Activated naive CD8-positive, alpha-beta T cell treated with anti-CD3 and anti-CD28 coated beads for 36 hours (primary cell): Measurements from ENCODE around the gene ODAD3. TPM values are rescaled to one million over a fixed set of nuclear protein-coding genes. Genes with fewer than 3 reads are reported as not detected.
"Not testable (repeated sequence)": the region's sequence is repeated elsewhere in the genome, so short reads cannot be mapped to it uniquely, and the experiment has no call there.

Experiments used
- DNase-seq: peaks from one replicate; pipeline ENCODE4 v3.0.0; 2021
- H3K27ac Mint-ChIP-seq: one replicate; pipeline ENCODE4 v1.8.0; 2022; ENCODE audit warnings: mild to moderate bottlenecking, moderate library complexity, mixed read lengths
- H3K27me3 Mint-ChIP-seq: one replicate; pipeline ENCODE4 v1.8.0; 2022; ENCODE audit warnings: mild to moderate bottlenecking, mixed read lengths
- H3K36me3 Mint-ChIP-seq: one replicate; pipeline ENCODE4 v1.8.0; 2021; ENCODE audit warnings: mild to moderate bottlenecking, mixed read lengths
- H3K4me1 Mint-ChIP-seq: one replicate; pipeline ENCODE4 v1.8.0; 2021; ENCODE audit warnings: mixed read lengths
- H3K4me3 Mint-ChIP-seq: one replicate; pipeline ENCODE4 v1.8.0; 2022; ENCODE audit warnings: mild to moderate bottlenecking, moderate library complexity, mixed read lengths
- H3K9me3 Mint-ChIP-seq: one replicate; pipeline ENCODE4 v1.8.0; 2022; ENCODE audit warnings: mixed read lengths
- total RNA-seq, 2 experiments: library from RNA; stranded (reverse); gene quantifications; one replicate each; pipeline ENCODE4 v1.2.3, GENCODE V29; 2021

Gene ODAD3
- total RNA-seq, 2 experiments from 2014 or later: 0.27 to 0.32 TPM

GRCh38 chr19:11408591-11408990, 26.3 kb downstream of the ODAD3 start:
- no peaks in the 10 kb centered on the region for H3K9me3 Mint-ChIP-seq
- H3K36me3 Mint-ChIP-seq: no peaks in the 10 kb centered on the region
- no peak overlapping the region for H3K4me3 Mint-ChIP-seq
- no peak for DNase-seq
- no peaks in the 10 kb centered on the region for H3K4me1 Mint-ChIP-seq
- no peak overlapping the region for H3K27ac Mint-ChIP-seq
- peaks cover 25% of the 10 kb centered on the region for H3K27me3 Mint-ChIP-seq

- H3K27ac Mint-ChIP-seq, DNase-seq, H3K9me3 Mint-ChIP-seq, H3K36me3 Mint-ChIP-seq, H3K4me3 Mint-ChIP-seq, H3K4me1 Mint-ChIP-seq: not testable (repeated sequence)
- H3K27me3 Mint-ChIP-seq: peaks cover 25% of the 10 kb centered on the region
These were observed 28.2 kb downstream of the ODAD3 start for GRCh38 chr19:11406703-11407236.

- H3K4me3 Mint-ChIP-seq: no peak overlapping the region
- no peaks in the 10 kb centered on the region for H3K36me3 Mint-ChIP-seq
- DNase-seq: peak; percentile 68
- peaks cover 25% of the 10 kb centered on the region for H3K27me3 Mint-ChIP-seq
- H3K27ac Mint-ChIP-seq: no peak overlapping the region
- H3K9me3 Mint-ChIP-seq: no peaks in the 10 kb centered on the region
- H3K4me1 Mint-ChIP-seq: no peaks in the 10 kb centered on the region
These were observed 28.9 kb downstream of the ODAD3 start for GRCh38 chr19:11405846-11406643.

- H3K27ac Mint-ChIP-seq: no peak overlapping the region
- H3K4me3 Mint-ChIP-seq: no peak overlapping the region
- DNase-seq: no peak
- peaks cover 34% of the 10 kb centered on the region for H3K27me3 Mint-ChIP-seq
- no peaks in the 10 kb centered on the region for H3K4me1 Mint-ChIP-seq
- no peaks in the 10 kb centered on the region for H3K9me3 Mint-ChIP-seq
- no peaks in the 10 kb centered on the region for H3K36me3 Mint-ChIP-seq
These were observed 30.2 kb downstream of the ODAD3 start for GRCh38 chr19:11404588-11405222.

- no peak overlapping the region for H3K4me3 Mint-ChIP-seq
- H3K27me3 Mint-ChIP-seq: peaks cover 23% of the 10 kb centered on the region
- no peaks in the 10 kb centered on the region for H3K9me3 Mint-ChIP-seq
- H3K4me1 Mint-ChIP-seq: no peaks in the 10 kb centered on the region
- H3K27ac Mint-ChIP-seq: no peak overlapping the region
- H3K36me3 Mint-ChIP-seq: no peaks in the 10 kb centered on the region
- DNase-seq: no peak
These were observed 32.9 kb downstream of the ODAD3 start for GRCh38 chr19:11401808-11402543.

- H3K36me3 Mint-ChIP-seq: no peaks in the 10 kb centered on the region
- H3K4me3 Mint-ChIP-seq: no peak overlapping the region
- H3K27me3 Mint-ChIP-seq: peaks cover 15% of the 10 kb centered on the region
- no peak overlapping the region for H3K27ac Mint-ChIP-seq
- no peaks in the 10 kb centered on the region for H3K4me1 Mint-ChIP-seq
- H3K9me3 Mint-ChIP-seq: no peaks in the 10 kb centered on the region
- no peak for DNase-seq
These were observed 34.1 kb downstream of the ODAD3 start for GRCh38 chr19:11400798-11401197.

GRCh38 chr19:11399667-11400066, 35.3 kb downstream of the ODAD3 start:
- Mint-ChIP-seq H3K9me3 (no peaks in the 10 kb centered on the region), H3K27me3 (peaks cover 20% of the 10 kb centered on the region), H3K27ac (no peak overlapping the region), H3K36me3 (no peaks in the 10 kb centered on the region), H3K4me3 (no peak overlapping the region), H3K4me1 (no peaks in the 10 kb centered on the region)
- no peak for DNase-seq

GRCh38 chr19:11397089-11397610, 37.8 kb downstream of the ODAD3 start:
- peaks cover 20% of the 10 kb centered on the region for H3K27me3 Mint-ChIP-seq
- H3K4me1 Mint-ChIP-seq: no peaks in the 10 kb centered on the region
- H3K27ac Mint-ChIP-seq: no peak overlapping the region
- no peak for DNase-seq
- H3K9me3 Mint-ChIP-seq: no peaks in the 10 kb centered on the region
- H3K36me3 Mint-ChIP-seq: no peaks in the 10 kb centered on the region
- H3K4me3 Mint-ChIP-seq: no peak overlapping the region

- Mint-ChIP-seq H3K9me3 (peaks cover 1% of the 10 kb centered on the region), H3K27ac (no peak overlapping the region), H3K27me3 (peaks cover 4% of the 10 kb centered on the region), H3K4me3 (no peak overlapping the region), H3K4me1 (peaks cover 4% of the 10 kb centered on the region), H3K36me3 (no peaks in the 10 kb centered on the region)
- DNase-seq: no peak
These were observed 43.8 kb downstream of the ODAD3 start for GRCh38 chr19:11390933-11391680.

GRCh38 chr19:11390359-11390758, 44.6 kb downstream of the ODAD3 start:
- Mint-ChIP-seq H3K4me1 (peaks cover 4% of the 10 kb centered on the region), H3K27ac (no peak overlapping the region), H3K9me3 (peaks cover 1% of the 10 kb centered on the region), H3K36me3 (no peaks in the 10 kb centered on the region), H3K27me3 (peaks cover 4% of the 10 kb centered on the region), H3K4me3 (no peak overlapping the region)
- DNase-seq: no peak

- Mint-ChIP-seq H3K36me3 (no peaks in the 10 kb centered on the region), H3K9me3 (peaks cover 1% of the 10 kb centered on the region)
These were observed 47.5 kb downstream of the ODAD3 start for GRCh38 chr19:11387162-11388034.

GRCh38 chr19:11384778-11385129, 50.2 kb downstream of the ODAD3 start:
- peaks cover 33% of the 10 kb centered on the region for H3K27me3 Mint-ChIP-seq
- peaks cover 23% of the 10 kb centered on the region for H3K4me1 Mint-ChIP-seq
- H3K36me3 Mint-ChIP-seq: peaks cover 3% of the 10 kb centered on the region
- no peak overlapping the region for H3K27ac Mint-ChIP-seq
- DNase-seq: no peak
- no peak overlapping the region for H3K4me3 Mint-ChIP-seq
- H3K9me3 Mint-ChIP-seq: no peaks in the 10 kb centered on the region

More at GRCh38 chr19:11387162-11388034, 47.5 kb downstream of the ODAD3 start:
- DNase-seq: no peak
- peaks cover 7% of the 10 kb centered on the region for H3K4me1 Mint-ChIP-seq
- H3K27ac Mint-ChIP-seq: no peak overlapping the region
- H3K4me3 Mint-ChIP-seq: no peak overlapping the region
- H3K27me3 Mint-ChIP-seq: peaks cover 19% of the 10 kb centered on the region

- Mint-ChIP-seq H3K4me3 (no peak overlapping the region), H3K9me3 (no peaks in the 10 kb centered on the region), H3K4me1 (peaks cover 25% of the 10 kb centered on the region), H3K27me3 (peaks cover 33% of the 10 kb centered on the region), H3K36me3 (peaks cover 4% of the 10 kb centered on the region), H3K27ac (no peak overlapping the region)
- DNase-seq: no peak
These were observed 51.2 kb downstream of the ODAD3 start for GRCh38 chr19:11383706-11384048.
